HFFc6 (cell line): ENCODE measurements around the gene UAP1. TPM values are rescaled to one million over a fixed set of nuclear protein-coding genes. Genes with fewer than 3 reads are reported as not detected.

Experiments used
- DNase-seq: peaks from one replicate; pipeline ENCODE4 v3.0.0-alpha.2; 2018
- H3K27ac Mint-ChIP-seq: 2 replicates; pipeline ENCODE4 v1.8.0; 2020; ENCODE audit warnings: mild to moderate bottlenecking, mixed read lengths
- H3K27me3 Mint-ChIP-seq: 2 replicates; pipeline ENCODE4 v1.8.0; 2021; ENCODE audit warnings: mild to moderate bottlenecking, moderate library complexity, mixed read lengths; ENCODE audit not compliant: insufficient read depth
- H3K36me3 Mint-ChIP-seq: 2 replicates; pipeline ENCODE4 v1.8.0; 2021; ENCODE audit warnings: low read depth, mixed read lengths
- H3K4me1 Mint-ChIP-seq: 2 replicates; pipeline ENCODE4 v1.8.0; 2020; ENCODE audit warnings: low read depth, mixed read lengths
- H3K4me3 Mint-ChIP-seq: 2 replicates; pipeline ENCODE4 v1.8.0; 2020; ENCODE audit warnings: mild to moderate bottlenecking, moderate library complexity, mixed read lengths
- H3K9me3 Mint-ChIP-seq: 2 replicates; pipeline ENCODE4 v1.8.0; 2020; ENCODE audit warnings: mild to moderate bottlenecking, mixed read lengths
- CTCF ChIP-seq: fragments of 200-600 bp; sonication (generic); IDR thresholded peaks from 2 replicates; pipeline ENCODE4 v1.5.0; 2021; ENCODE audit warnings: antibody characterized with exemption, mild to moderate bottlenecking
- total RNA-seq, 6 experiments: library from RNA; stranded (reverse); fragmentation: NEBNext Ultra II Directional; extraction: Animal tissue kit (Norgen Biotek cat#: 25700); gene quantifications; 2 replicates in 1 of 6; 3 replicates in 5 of 6; pipeline ENCODE4 v1.2.3, GENCODE V29; 2021

The UAP1 gene
- total RNA-seq, 6 experiments from 2014 or later: 105 to 192 (median 117) TPM

- no peak for TF ChIP-seq CTCF
- Mint-ChIP-seq H3K9me3 (no peaks in the 10 kb centered on the region), H3K4me3 (peak overlapping the region; percentile 32; the same call in 1 of the 2 replicates), H3K27ac (peak overlapping the region; percentile 80), H3K4me1 (peaks cover 59% of the 10 kb centered on the region), H3K36me3 (peaks cover 15% of the 10 kb centered on the region), H3K27me3 (no peaks in the 10 kb centered on the region; the same call in 1 of the 2 replicates)
- peak; percentile 73 for DNase-seq
Observed at GRCh38 chr1:162536511-162536910, 25.0 kb upstream of the UAP1 start.

GRCh38 chr1:162537216-162537615 is 24.3 kb upstream of the UAP1 start:
- Mint-ChIP-seq H3K9me3 (no peaks in the 10 kb centered on the region), H3K36me3 (peaks cover 12% of the 10 kb centered on the region), H3K4me1 (peaks cover 66% of the 10 kb centered on the region), H3K4me3 (no peak overlapping the region), H3K27ac (peak overlapping the region; percentile 80), H3K27me3 (no peaks in the 10 kb centered on the region; the same call in 1 of the 2 replicates)
- TF ChIP-seq CTCF: no peak
- no peak for DNase-seq

- H3K4me3 Mint-ChIP-seq: peak overlapping the region; percentile 60
- peaks cover 5% of the 10 kb centered on the region; the same call in 1 of the 2 replicates for H3K9me3 Mint-ChIP-seq
- no peaks in the 10 kb centered on the region for H3K27me3 Mint-ChIP-seq
- peak; percentile 96 for DNase-seq
- TF ChIP-seq CTCF: no peak
- H3K27ac Mint-ChIP-seq: peak overlapping the region; percentile 96
- H3K36me3 Mint-ChIP-seq: peaks cover 19% of the 10 kb centered on the region
- peaks cover 76% of the 10 kb centered on the region for H3K4me1 Mint-ChIP-seq
Observed at GRCh38 chr1:162538815-162539431, 22.6 kb upstream of the UAP1 start.

GRCh38 chr1:162541619-162542141 is 19.8 kb upstream of the UAP1 start:
- H3K36me3 Mint-ChIP-seq: peaks cover 19% of the 10 kb centered on the region
- H3K4me3 Mint-ChIP-seq: peak overlapping the region; percentile 74
- peaks cover 56% of the 10 kb centered on the region for H3K4me1 Mint-ChIP-seq
- peak; percentile 98 for DNase-seq
- no peaks in the 10 kb centered on the region for H3K27me3 Mint-ChIP-seq
- TF ChIP-seq CTCF: no peak
- H3K9me3 Mint-ChIP-seq: peaks cover 5% of the 10 kb centered on the region; the same call in 1 of the 2 replicates
- peak overlapping the region; percentile 88 for H3K27ac Mint-ChIP-seq

GRCh38 chr1:162543228-162543627 is 18.3 kb upstream of the UAP1 start:
- no peak overlapping the region for H3K27ac Mint-ChIP-seq
- H3K36me3 Mint-ChIP-seq: peaks cover 19% of the 10 kb centered on the region
- H3K4me3 Mint-ChIP-seq: no peak overlapping the region
- no peak for TF ChIP-seq CTCF
- DNase-seq: no peak
- H3K9me3 Mint-ChIP-seq: peaks cover 5% of the 10 kb centered on the region; the same call in 1 of the 2 replicates
- H3K4me1 Mint-ChIP-seq: peaks cover 46% of the 10 kb centered on the region
- H3K27me3 Mint-ChIP-seq: no peaks in the 10 kb centered on the region
